ENCODE measurements around the gene HPN. TPM values are rescaled to one million over a fixed set of nuclear protein-coding genes. Genes with fewer than 3 reads are reported as not detected.

The HPN gene
- total RNA-seq, 2 experiments from 2014 or later = not detected

DNA sequence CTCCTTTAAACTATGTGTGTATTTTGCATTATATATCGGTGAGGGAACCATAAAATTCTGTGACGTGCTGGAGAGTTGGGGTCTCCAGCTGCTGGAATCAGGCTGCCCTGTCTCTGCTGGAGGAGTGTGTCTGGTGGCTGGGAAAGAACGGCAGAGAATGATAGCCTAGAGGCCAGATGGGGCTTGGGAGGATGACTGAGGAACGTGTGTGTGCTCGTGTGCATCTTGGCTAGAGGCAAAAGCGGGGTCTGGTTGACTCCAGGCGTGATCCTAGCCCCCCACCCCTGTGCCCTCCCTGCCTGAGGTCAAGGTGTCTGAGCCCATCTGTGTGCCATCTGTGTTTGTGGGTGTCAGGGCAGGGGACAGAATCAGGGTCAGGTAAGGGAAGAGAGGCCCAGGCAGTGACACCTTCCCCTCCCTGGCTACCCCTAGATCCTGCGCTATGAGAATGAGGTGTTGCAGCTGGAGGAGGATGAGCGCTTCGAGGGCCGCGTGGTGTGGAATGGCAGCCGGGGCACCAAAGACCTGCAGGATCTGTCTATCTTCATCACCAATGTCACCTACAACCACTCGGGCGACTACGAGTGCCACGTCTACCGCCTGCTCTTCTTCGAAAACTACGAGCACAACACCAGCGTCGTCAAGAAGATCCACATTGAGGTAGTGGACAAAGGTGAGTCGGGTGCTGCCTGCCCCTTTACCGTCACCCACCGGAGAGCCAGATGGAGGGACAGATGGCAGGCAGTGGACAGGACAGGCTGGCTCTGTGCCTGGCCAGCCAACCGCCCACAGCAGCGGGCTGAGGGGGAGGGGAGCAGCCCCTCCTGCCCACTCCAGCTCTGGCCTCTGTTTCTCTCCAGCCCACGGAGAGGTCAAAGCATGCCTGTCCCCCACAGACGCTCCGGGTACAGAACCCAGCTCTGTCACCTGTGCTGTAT is 8.2 kb upstream of the HPN start:
- no peak overlapping the region for H3K27ac Mint-ChIP-seq
- DNase-seq = no peak
- H3K27me3 Mint-ChIP-seq = peaks cover 35% of the 10 kb centered on the region
- H3K4me3 Mint-ChIP-seq = no peak overlapping the region
- H3K9me3 Mint-ChIP-seq = no peaks in the 10 kb centered on the region
- peaks cover 2% of the 10 kb centered on the region for H3K36me3 Mint-ChIP-seq (ENCODE audit: low read depth)
- ChIA-PET CTCF (no interaction called here), POLR2A (no interaction called here)
- peaks cover 6% of the 10 kb centered on the region for H3K4me1 Mint-ChIP-seq

DNA sequence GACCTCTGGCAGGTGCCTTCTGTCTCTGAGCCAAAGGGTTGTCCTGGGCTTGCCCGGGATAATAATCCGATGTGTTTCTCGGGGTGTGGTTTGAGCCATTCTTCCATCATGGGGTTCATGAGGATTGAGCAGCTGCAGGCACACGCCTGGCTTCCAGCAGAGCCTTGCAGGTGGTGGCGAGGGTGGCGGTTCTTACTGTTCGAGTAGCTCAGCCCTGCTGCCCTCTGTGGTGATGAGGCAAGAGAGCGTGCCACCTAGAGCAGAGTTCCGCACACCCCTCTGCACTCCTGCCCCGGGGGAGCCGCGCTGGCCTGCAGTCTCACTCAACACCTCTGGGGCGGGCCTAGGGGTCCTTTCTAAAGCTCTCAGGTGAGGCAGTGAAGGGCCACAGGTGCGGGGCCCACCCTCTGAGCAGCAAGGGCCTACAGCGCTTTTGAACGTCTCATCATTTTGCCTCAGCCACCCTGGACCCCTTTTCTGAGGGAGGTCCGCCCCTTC is 7.5 kb upstream of the HPN start:
- Mint-ChIP-seq H3K27me3 (peaks cover 39% of the 10 kb centered on the region), H3K27ac (no peak overlapping the region), H3K4me1 (peaks cover 6% of the 10 kb centered on the region), H3K36me3 (ENCODE audit: low read depth) (no peaks in the 10 kb centered on the region), H3K9me3 (no peaks in the 10 kb centered on the region), H3K4me3 (no peak overlapping the region)
- POLR2A ChIA-PET = no interaction called here
- DNase-seq = no peak
- CTCF ChIA-PET = no interaction called here

DNA sequence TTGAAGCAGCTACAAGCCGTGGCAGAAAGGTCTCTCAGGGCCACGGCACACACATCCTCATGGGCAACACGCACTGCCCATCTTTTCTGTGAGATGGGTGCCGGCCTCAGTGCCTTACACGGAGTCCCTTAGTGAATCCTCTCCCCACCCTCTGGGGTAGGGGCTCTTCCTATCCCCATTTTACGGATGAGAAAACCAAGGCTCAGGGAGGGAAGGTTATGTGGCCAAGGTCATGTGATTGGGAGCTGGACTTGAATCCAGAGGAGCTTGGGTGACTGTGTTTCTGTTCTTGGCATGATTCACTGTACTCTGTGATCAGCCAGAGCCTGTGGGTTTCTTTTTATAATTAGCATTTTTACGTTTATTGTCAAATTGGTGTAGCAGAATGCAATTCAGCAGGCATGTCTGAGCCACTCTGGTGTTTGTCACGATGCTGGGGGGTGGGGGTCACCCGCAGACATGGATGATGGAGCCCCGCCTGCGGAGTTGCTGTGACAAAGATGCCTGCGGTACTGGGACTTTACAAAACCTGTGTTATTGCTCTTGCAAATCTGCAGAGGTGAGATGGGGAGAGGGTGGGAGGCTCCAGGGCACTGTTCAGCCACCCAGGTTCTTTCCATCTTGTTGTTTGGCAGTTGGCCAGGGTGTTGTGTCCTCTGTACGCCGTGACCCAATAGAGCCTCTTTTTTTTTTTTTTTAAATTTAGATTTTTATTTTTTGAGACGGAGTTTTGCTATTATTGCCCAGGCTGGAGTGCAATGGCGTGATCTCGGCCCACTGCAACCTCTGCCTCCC is 6.7 kb upstream of the HPN start:
- DNase-seq = no peak
- ChIA-PET CTCF (no interaction called here), POLR2A (no interaction called here)
- Mint-ChIP-seq H3K4me3 (no peak overlapping the region), H3K9me3 (no peaks in the 10 kb centered on the region), H3K27ac (no peak overlapping the region), H3K36me3 (ENCODE audit: low read depth) (no peaks in the 10 kb centered on the region), H3K27me3 (peaks cover 34% of the 10 kb centered on the region), H3K4me1 (peaks cover 6% of the 10 kb centered on the region)

DNA sequence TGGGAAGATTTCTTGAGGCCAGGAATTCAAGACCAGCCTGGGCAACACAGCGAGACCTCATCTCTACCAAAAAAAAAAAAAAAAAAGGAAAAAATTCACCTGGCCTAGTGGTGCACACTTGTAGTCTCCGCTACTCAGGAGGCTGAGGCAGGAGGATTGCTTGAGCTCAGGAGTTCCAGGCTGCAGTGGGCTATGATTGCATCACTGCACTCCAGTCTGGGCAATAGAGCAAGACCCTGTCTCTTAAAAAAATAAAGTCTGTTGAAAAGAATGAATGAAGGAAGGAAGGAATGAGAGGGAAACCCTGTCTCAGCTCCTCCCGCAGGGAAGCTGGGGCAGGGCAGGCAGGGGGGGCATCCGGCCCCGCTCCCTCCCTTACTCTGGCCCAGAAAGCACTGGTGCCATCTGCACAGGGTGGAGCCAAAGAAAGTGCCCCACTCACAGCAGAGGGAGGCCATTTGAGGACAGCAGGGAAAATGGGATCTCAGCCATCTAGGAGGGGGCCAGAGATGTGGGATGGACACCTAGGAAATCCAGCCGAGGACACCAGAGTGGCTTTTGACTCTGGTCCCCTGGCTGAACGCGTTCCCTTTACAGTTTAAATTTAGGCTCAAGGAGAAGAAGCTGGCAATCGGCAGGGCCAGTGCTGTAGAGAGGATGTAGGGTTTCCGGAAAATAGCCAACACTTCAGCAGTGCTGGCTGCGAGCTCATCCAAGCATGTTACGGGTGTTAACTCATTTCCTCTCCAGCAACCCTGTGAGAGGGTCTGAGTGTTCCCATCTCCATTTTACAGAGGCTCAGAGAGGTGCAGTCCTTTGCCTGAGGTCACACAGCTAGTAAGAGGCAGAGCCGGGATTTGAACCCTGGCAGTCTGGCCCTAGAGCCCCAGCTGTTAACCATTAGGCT is 3.6 kb upstream of the HPN start:
- H3K36me3 Mint-ChIP-seq (ENCODE audit: low read depth) = no peaks in the 10 kb centered on the region
- H3K4me1 Mint-ChIP-seq = peaks cover 12% of the 10 kb centered on the region
- no peak for DNase-seq
- CTCF ChIA-PET = no interaction called here
- H3K27ac Mint-ChIP-seq = no peak overlapping the region
- peaks cover 19% of the 10 kb centered on the region for H3K27me3 Mint-ChIP-seq
- no peaks in the 10 kb centered on the region for H3K9me3 Mint-ChIP-seq
- POLR2A ChIA-PET = no interaction called here
- H3K4me3 Mint-ChIP-seq = no peak overlapping the region

DNA sequence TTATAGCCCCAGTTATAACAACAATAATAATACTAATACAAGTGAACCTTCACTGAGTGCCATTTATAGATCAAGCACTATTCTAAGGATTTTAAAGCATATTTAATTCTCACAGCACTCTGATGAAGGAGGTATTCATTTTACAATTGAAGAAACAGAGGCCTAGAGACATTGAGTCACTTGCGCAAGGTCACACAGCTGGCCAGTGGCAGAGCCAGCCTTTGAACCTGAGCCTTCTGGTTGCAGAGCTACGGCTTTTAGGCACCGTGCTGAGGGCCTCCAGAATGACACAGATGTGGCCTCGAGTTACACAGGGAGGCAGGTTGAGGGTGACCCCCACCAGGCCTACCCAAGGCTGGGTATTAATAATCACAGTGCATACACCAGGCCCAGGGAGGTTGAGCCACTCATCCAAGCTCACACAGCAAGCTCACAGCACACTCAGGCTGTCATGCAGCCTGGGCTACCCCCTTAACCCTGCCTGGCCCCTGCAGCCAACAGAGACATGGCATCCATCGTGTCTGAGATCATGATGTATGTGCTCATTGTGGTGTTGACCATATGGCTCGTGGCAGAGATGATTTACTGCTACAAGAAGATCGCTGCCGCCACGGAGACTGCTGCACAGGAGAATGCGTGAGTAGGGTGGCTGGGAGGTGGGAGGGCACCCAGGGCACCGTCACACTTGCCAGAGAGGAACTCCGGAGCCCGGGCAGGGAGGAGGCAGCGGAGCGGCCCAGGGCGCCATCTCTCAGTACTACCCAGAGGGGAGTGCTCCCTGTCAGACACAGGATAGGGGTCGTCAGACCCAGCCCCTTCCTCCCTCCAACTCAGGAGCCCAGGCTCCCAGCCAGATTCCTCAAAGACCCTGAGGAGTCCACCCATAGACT is 2.7 kb upstream of the HPN start:
- no peak for DNase-seq
- Mint-ChIP-seq H3K27me3 (peaks cover 13% of the 10 kb centered on the region), H3K27ac (no peak overlapping the region), H3K9me3 (no peaks in the 10 kb centered on the region), H3K4me1 (peaks cover 12% of the 10 kb centered on the region), H3K36me3 (ENCODE audit: low read depth) (no peaks in the 10 kb centered on the region), H3K4me3 (no peak overlapping the region)
- POLR2A ChIA-PET = no interaction called here
- CTCF ChIA-PET = no interaction called here

DNA sequence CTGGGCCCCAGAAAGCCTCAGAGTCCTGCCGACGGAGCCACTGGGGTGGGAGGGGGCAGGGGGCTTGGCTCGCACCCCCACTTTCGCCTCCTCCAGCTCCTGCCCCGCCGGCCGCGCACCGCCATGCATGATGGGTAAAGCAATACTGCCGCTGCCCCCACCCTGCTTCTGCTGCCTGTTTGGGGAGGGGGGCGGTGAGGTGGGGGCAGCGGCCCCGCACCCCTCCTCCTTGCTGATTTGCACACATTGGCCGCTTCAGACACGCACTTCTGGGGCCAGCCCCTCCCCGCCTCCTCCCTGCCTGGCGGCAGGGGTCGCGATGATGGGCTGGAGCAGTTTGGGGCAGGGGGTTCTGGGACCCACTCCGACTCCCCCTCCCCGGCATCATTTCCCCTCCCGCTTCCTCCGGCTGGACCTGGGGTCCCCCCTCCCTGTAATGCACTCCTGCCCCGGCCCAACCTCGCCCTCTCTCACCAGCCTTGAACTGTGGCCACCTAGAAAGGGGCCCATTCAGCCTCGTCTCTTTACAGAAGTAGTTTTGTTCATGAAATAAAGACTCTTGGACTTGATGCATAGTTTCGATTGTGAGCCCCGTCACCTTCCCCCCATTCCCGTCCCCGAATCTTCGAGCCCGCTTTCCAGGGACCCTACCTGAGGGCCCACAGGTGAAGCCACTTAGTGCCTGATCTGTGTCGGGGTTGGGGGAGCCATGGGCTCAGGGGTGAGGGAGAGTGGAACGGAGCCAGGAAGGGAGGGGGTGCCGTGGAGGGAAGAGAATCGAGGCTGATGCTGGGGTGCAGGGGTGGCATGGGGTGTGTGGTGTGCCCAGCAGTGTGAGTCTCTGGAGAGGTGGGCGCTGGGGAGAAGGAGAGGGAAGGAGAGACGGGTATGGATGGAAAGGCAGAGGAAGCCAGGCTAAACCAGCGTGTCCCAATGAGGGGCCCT is 1.4 kb upstream of the HPN start:
- CTCF ChIA-PET = no interaction called here
- Mint-ChIP-seq H3K27me3 (peaks cover 11% of the 10 kb centered on the region), H3K27ac (no peak overlapping the region), H3K9me3 (no peaks in the 10 kb centered on the region), H3K4me3 (no peak overlapping the region), H3K4me1 (peaks cover 19% of the 10 kb centered on the region), H3K36me3 (ENCODE audit: low read depth) (no peaks in the 10 kb centered on the region)
- DNase-seq = no peak
- POLR2A ChIA-PET = no interaction called here

DNA sequence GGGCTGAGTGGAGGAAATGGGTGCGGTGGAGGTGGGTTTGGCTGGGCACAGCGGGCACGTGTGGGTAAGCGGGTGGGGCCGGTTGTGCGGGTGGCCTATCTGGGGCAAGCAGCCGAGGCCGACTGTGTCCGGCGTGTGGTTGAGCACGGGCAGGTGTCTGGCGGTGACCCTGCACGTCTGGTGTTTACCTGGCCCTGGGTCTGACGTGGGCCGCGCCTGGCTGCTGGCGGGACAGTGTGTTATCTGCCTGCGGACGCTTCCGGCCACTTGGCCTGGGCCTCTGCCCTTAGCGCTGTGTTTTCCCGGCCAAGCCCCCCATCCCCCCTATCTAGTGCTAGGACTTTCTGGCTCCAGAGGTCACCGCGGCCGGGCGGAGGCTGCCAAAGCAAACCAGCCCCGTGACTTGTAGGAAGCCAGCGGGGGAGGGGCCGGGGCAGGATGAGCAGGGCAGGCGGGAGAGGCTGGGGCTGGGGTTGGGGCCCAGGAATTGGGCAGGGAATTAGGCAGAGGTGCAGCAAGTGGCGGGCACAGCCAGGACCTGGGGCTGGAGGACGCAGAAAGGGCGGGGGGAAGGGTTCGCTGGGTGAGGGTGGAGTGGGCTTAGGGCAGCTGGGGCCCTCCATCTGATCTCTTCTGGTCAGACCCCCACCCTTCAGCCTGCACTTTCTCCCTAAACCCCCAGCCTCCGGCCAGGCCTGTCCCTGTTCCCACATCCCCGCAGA is 534 bp upstream of the HPN start:
- Mint-ChIP-seq H3K27ac (no peak overlapping the region), H3K9me3 (no peaks in the 10 kb centered on the region), H3K36me3 (ENCODE audit: low read depth) (no peaks in the 10 kb centered on the region), H3K27me3 (peaks cover 11% of the 10 kb centered on the region), H3K4me1 (peaks cover 26% of the 10 kb centered on the region), H3K4me3 (no peak overlapping the region)
- DNase-seq = no peak
- ChIA-PET CTCF (no interaction called here), POLR2A (no interaction called here)

DNA sequence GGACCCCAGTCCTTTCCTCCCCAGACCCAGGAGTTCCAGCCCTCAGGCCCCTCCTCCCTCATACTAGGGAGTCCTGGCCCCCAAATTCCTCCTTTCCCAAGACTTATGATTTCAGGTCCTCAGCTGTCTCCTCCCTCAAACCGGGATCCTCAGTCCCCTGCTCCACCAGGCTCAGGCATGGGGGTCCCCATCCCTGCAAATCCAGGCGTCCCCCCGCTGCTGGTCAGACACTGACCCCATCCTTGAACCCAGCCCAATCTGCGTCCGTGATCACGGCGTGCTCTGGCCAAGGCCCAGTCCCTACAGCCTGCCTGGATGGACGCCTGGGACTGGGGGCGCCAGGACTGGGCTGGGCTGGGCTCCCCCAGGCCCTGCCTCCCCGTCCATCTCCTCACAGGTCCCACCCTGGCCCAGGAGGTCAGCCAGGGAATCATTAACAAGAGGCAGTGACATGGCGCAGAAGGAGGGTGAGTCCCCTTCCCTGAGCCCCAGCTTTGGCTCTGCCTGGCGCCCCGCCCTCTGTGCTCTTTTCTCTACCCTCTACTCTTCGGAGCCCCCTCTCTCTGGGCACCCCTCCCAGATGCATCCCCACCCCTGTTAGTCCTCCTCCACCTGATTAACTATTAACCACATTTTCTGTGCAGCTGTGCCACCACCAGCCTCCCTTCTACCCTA is 672 bp downstream of the HPN start:
- H3K36me3 Mint-ChIP-seq (ENCODE audit: low read depth) = no peaks in the 10 kb centered on the region
- H3K27me3 Mint-ChIP-seq = peaks cover 11% of the 10 kb centered on the region
- peaks cover 26% of the 10 kb centered on the region for H3K4me1 Mint-ChIP-seq
- POLR2A ChIA-PET = no interaction called here
- CTCF ChIA-PET = no interaction called here
- no peak for DNase-seq
- no peak overlapping the region for H3K27ac Mint-ChIP-seq
- no peaks in the 10 kb centered on the region for H3K9me3 Mint-ChIP-seq
- H3K4me3 Mint-ChIP-seq = no peak overlapping the region

DNA sequence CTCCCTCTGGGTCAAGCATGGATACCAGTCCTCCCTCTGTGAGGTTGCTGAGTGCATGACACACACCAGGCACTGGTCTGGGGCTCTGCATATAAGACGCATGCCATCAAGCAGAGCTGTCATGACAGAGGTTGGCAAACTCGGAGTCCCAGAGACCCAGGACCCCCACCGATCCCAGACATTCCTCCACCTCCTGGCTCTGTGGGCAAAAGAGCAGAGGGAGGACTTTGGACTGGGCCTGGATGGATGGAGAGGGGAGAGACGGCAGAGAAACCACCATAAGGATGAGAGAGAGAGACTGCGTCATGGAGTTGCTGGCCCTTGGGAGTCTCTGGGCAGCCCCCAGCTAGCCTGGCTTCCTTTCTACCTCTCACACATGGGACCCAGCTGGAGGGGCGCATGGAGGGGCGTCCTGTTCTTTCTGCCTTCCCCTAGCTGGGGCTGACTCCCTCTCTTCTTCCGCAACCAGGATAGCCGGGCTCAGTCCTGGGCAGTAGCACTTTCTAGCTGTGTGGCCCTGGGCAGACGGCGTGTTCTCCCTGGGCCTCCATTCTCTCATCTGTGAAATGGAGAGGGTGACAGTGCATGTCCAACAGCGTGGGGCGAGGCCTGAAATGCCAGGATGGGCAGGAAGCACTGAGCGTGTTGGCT is 1.6 kb downstream of the HPN start:
- DNase-seq = no peak
- ChIA-PET POLR2A (no interaction called here), CTCF (interaction anchor here (1.3 to 1.9 kb wide), 2 partner anchors 12 to 84 kb away, joined by 4 to 11 read pairs; no protein-coding TSS in a partner anchor)
- H3K27ac Mint-ChIP-seq = no peak overlapping the region
- H3K36me3 Mint-ChIP-seq (ENCODE audit: low read depth) = no peaks in the 10 kb centered on the region
- H3K9me3 Mint-ChIP-seq = no peaks in the 10 kb centered on the region
- no peak overlapping the region for H3K4me3 Mint-ChIP-seq
- H3K27me3 Mint-ChIP-seq = peaks cover 11% of the 10 kb centered on the region
- peaks cover 26% of the 10 kb centered on the region for H3K4me1 Mint-ChIP-seq

DNA sequence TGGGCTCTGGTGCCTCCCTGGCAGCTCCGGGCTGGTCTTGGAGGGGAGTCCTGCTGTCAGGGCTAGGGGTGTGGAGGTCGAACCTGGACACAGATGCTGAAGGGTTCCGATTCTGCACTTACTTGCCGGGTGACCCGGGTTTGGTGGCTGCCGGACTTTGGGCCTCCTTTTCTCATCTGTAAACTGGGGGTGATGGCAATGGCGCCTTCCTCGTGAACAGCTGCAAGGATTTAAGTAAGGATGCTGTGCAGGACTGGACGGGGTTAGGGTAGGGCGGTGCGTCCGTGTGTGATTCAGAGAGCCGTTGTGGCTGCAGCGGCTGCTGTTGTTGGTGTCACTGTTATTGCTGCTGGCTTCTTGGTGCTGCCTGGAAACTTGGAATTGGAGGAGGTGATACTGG is 2.4 kb downstream of the HPN start:
- Mint-ChIP-seq H3K4me3 (no peak overlapping the region), H3K27me3 (peaks cover 8% of the 10 kb centered on the region), H3K9me3 (no peaks in the 10 kb centered on the region), H3K27ac (no peak overlapping the region), H3K4me1 (peaks cover 26% of the 10 kb centered on the region), H3K36me3 (ENCODE audit: low read depth) (no peaks in the 10 kb centered on the region)
- ChIA-PET CTCF (interaction anchor here (0.8 to 1.9 kb wide), 12 partner anchors 12 to 241 kb away, joined by 3 to 11 read pairs (median 4); partner anchors contain the start of gene LGI4), POLR2A (no interaction called here)
- DNase-seq = no peak

All from activated CD4-positive, alpha-beta T cell treated with anti-CD3 and anti-CD28 coated beads, Interleukin-2, amount 10 ng/mL, durations not matched to agents 7 days and 5 days (primary cell).